Loucy (cell line): ENCODE measurements around the gene ZNF597.

Experiments
- EZH2phosphoT487 ChIP-seq: fragments of 200-600 bp; IDR thresholded peaks from 2 replicates; pipeline ENCODE4 v1.6.1; 2018; ENCODE audit warnings: antibody characterized with exemption, mild to moderate bottlenecking, moderate library complexity, borderline replicate concordance
- TF ChIP-seq, protein P1 (sequence below): fragments of 200-600 bp; sonication (generic); conservative IDR thresholded peaks from 2 replicates; pipeline ENCODE4 v1.5.1; 2014; ENCODE audit warnings: mild to moderate bottlenecking, antibody characterized with exemption, low read length

DNA sequence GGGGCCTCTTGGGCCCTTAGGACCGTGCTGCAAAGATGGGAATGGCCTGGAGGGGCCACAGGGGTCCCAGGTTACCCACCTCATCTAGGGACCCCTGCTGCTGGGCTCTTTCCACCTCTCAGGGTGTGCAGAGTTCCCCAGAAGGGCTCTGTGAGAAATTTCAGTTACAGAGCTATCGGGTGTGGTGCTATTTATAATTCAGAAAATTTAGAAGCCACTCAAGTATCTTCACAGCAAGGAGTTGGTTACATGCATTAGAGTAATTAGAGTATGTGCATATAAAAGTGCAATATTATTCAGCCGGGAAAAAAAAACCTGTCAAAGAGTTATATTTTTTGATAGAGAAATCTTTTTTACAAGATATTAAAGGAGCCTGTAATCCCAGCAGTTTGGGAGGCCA is 33.1 kb upstream of the ZNF597 start:
- TF ChIP-seq, protein P1, sequence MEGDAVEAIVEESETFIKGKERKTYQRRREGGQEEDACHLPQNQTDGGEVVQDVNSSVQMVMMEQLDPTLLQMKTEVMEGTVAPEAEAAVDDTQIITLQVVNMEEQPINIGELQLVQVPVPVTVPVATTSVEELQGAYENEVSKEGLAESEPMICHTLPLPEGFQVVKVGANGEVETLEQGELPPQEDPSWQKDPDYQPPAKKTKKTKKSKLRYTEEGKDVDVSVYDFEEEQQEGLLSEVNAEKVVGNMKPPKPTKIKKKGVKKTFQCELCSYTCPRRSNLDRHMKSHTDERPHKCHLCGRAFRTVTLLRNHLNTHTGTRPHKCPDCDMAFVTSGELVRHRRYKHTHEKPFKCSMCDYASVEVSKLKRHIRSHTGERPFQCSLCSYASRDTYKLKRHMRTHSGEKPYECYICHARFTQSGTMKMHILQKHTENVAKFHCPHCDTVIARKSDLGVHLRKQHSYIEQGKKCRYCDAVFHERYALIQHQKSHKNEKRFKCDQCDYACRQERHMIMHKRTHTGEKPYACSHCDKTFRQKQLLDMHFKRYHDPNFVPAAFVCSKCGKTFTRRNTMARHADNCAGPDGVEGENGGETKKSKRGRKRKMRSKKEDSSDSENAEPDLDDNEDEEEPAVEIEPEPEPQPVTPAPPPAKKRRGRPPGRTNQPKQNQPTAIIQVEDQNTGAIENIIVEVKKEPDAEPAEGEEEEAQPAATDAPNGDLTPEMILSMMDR: no peak
- TF ChIP-seq EZH2phosphoT487: no peak
